B cell (primary cell): ENCODE measurements around the gene L3MBTL1. TPM values are rescaled to one million over a fixed set of nuclear protein-coding genes. Genes with fewer than 3 reads are reported as not detected.

Experiments used
- ATAC-seq: fragments of 200-7000 bp; cut with Tn5 transposase; one replicate; pipeline ENCODE4 v1.10.0; 2021; ENCODE audit warnings: low read depth, mild to moderate bottlenecking, moderate number of reproducible peaks, moderate library complexity
- CTCF ChIA-PET: fragments of 350-600 bp; sonication (Branson Sonifier 250); formaldehyde crosslinking; loops from one replicate; lab custom pipeline; 2021; ENCODE audit warnings: antibody characterized with exemption, inconsistent platforms; lab: Charles Lee
- POLR2A ChIA-PET: fragments of 350-600 bp; sonication (Branson Sonifier 250); formaldehyde crosslinking; loops from one replicate; lab custom pipeline; 2021; ENCODE audit warnings: antibody characterized with exemption; lab: Charles Lee
- DNase-seq: peaks from one replicate; pipeline ENCODE4 v3.0.0; 2013
- H2AFZ ChIP-seq: 2 replicates; pipeline ENCODE4 v1.6.1; 2012; ENCODE audit warnings: mild to moderate bottlenecking, low read depth, low read length; ENCODE audit not compliant: insufficient read depth, poor library complexity, severe bottlenecking
- H3K27ac ChIP-seq, 2 donors: 1 replicate in 1 of 2; 2 replicates in 1 of 2; pipeline ENCODE4 v1.5.1; 2012 to 2013; ENCODE audit warnings: low read length in 2 of 2, mild to moderate bottlenecking in 2 of 2, moderate library complexity in 1 of 2
- H3K27me3 ChIP-seq, 4 experiments: fragments of 200-600 bp in 1 of 4; sonication (generic) in 1 of 4; replicated peaks in 1 of 4; 1 replicate in 2 of 4; 2 replicates in 2 of 4; pipeline versions ENCODE4 v1.6.1 to v1.7.0; 2013 to 2016; ENCODE audit warnings: low read length in 3 of 4, mild to moderate bottlenecking in 2 of 4, mixed read lengths in 1 of 4, moderate library complexity in 1 of 4; ENCODE audit not compliant: insufficient read depth in 4 of 4, control insufficient read depth in 3 of 4; ENCODE audit errors: control extremely low read depth in 1 of 4
- H3K36me3 ChIP-seq, 2 experiments: replicated peaks in 1 of 2; 1 replicate in 1 of 2; 2 replicates in 1 of 2; pipeline versions ENCODE4 v1.6.1 to v1.7.1; 2013; ENCODE audit warnings: low read length in 1 of 2; ENCODE audit not compliant: insufficient read depth in 2 of 2, control insufficient read depth in 1 of 2; ENCODE audit errors: control extremely low read depth in 1 of 2, extremely low read depth in 1 of 2
- H3K4me1 ChIP-seq, 2 donors: fragments of 200-600 bp in 1 of 2; sonication (generic) in 1 of 2; 1 replicate in 1 of 2; 2 replicates in 1 of 2; pipeline versions ENCODE4 v1.5.1 to v1.6.1; 2013 to 2017; ENCODE audit warnings: low read length in 2 of 2; ENCODE audit not compliant: control insufficient read depth in 2 of 2, insufficient read depth in 2 of 2
- H3K4me2 ChIP-seq: replicated peaks from 2 replicates; pipeline ENCODE3; 2012; ENCODE audit warnings: mild to moderate bottlenecking, low read depth, low read length; ENCODE audit not compliant: poor library complexity, severe bottlenecking
- H3K4me3 ChIP-seq, 5 experiments: fragments of 200-600 bp in 1 of 5; sonication (generic) in 1 of 5; 1 replicate in 3 of 5; 2 replicates in 2 of 5; pipeline versions ENCODE4 v1.5.1 to v1.7.0; 2011 to 2016; ENCODE audit warnings: low read length in 4 of 5, mild to moderate bottlenecking in 4 of 5, low read depth in 2 of 5, control low read depth in 1 of 5, moderate library complexity in 1 of 5; ENCODE audit not compliant: insufficient read depth in 1 of 5; ENCODE audit errors: control extremely low read depth in 1 of 5, extremely low read depth in 1 of 5
- H3K79me2 ChIP-seq: fragments of 200-600 bp; sonication (generic); one replicate; pipeline ENCODE4 v1.6.0; 2016; ENCODE audit warnings: low read length; ENCODE audit not compliant: control insufficient read depth, insufficient read depth
- H3K9ac ChIP-seq: fragments of 200-600 bp; sonication (generic); 2 replicates; pipeline ENCODE4 v1.6.1; 2017; ENCODE audit warnings: mild to moderate bottlenecking, low read length, moderate library complexity
- H3K9me3 ChIP-seq, 3 donors: one replicate each; pipeline versions ENCODE4 v1.6.1 to v1.7.1; 2013; ENCODE audit warnings: low read length in 2 of 3; ENCODE audit not compliant: control insufficient read depth in 2 of 3, insufficient read depth in 1 of 3; ENCODE audit errors: control extremely low read depth in 1 of 3
- H4K20me1 ChIP-seq: 2 replicates; pipeline ENCODE4 v1.6.0; 2012; ENCODE audit warnings: mild to moderate bottlenecking, low read length; ENCODE audit not compliant: insufficient read depth, control insufficient read depth, poor library complexity, severe bottlenecking
- H3K27ac Mint-ChIP-seq: one replicate; pipeline ENCODE4 v1.8.0; 2021; ENCODE audit warnings: mixed read lengths
- H3K27me3 Mint-ChIP-seq: one replicate; pipeline ENCODE4 v1.8.0; 2021; ENCODE audit warnings: mixed read lengths
- H3K4me1 Mint-ChIP-seq: one replicate; pipeline ENCODE4 v1.8.0; 2021; ENCODE audit warnings: mixed read lengths
- H3K4me3 Mint-ChIP-seq: one replicate; pipeline ENCODE4 v1.8.0; 2021; ENCODE audit warnings: mixed read lengths
- H3K9me3 Mint-ChIP-seq: one replicate; pipeline ENCODE4 v1.8.0; 2022; ENCODE audit warnings: mixed read lengths; ENCODE audit not compliant: insufficient read depth
- CTCF ChIP-seq: fragments of 200-600 bp; IDR thresholded peaks from one replicate; pipeline ENCODE4 v1.8.0; 2022; ENCODE audit warnings: antibody characterized with exemption, mild to moderate bottlenecking
- EZH2 ChIP-seq: IDR thresholded peaks from 2 replicates; pipeline ENCODE4 v1.6.1; 2012; ENCODE audit warnings: borderline replicate concordance, low read depth, mild to moderate bottlenecking, moderate library complexity, low read length; ENCODE audit not compliant: insufficient read depth, poor library complexity, severe bottlenecking
- WGBS: methylation state at CpG from one replicate; pipeline ENCODE4 v1.1.5; 2013; ENCODE audit warnings: missing lambda C conversion rate; ENCODE audit not compliant: insufficient coverage; 5-methylcytosine and 5-hydroxymethylcytosine counted together
- intact Hi-C: fragments of 100-400 bp; cut with micrococcal nuclease; formaldehyde crosslinking; loops from one replicate; pipeline ENCODE4 v1.10.0; 2022
- polyA plus RNA-seq: library from polyadenylated mRNA; depleted of rRNA; stranded (reverse); fragments of >200 nt; gene quantifications from 2 replicates; pipeline ENCODE4 v1.2.3, GENCODE V29; 2012
- total RNA-seq, 2 donors: library from RNA; stranded (reverse); fragments of 120-200 nt in 1 of 2; gene quantifications; 1 replicate in 1 of 2; 2 replicates in 1 of 2; pipeline versions ENCODE4 v1.2.3 to v1.2.4, GENCODE V29; 2013 to 2022

The L3MBTL1 gene
- total and polyA plus RNA-seq, 2 donors (not counting 1 experiment from before 2014, with no cell fraction given) = 15.6 to 31.4 TPM

- TF ChIP-seq CTCF = no peak
- TF ChIP-seq EZH2 = no peak
- Histone ChIP-seq H3K4me1 (no peaks in the 10 kb centered on the region), H3K9me3 (no peaks in the 10 kb centered on the region), H2AFZ (no peak overlapping the region), H3K9ac (no peak overlapping the region), H3K4me2 (no peak overlapping the region), H3K36me3 (no peaks in the 10 kb centered on the region), H3K79me2 (no peaks in the 10 kb centered on the region), H4K20me1 (no peaks in the 10 kb centered on the region), H3K27me3 (no peaks in the 10 kb centered on the region), H3K4me3 (no peak overlapping the region), H3K27ac (no peak overlapping the region)
- ATAC-seq (no peak), DNase-seq (no peak)
- Mint-ChIP-seq H3K27ac (no peak overlapping the region), H3K4me1 (no peaks in the 10 kb centered on the region), H3K9me3 (no peaks in the 10 kb centered on the region), H3K4me3 (no peak overlapping the region), H3K27me3 (no peaks in the 10 kb centered on the region)
- WGBS = 87% methylated on average over 7 of the region's 8 CpGs
- ChIA-PET POLR2A (no interaction called here), CTCF (interaction anchor here (1.2 to 3.3 kb wide), 3 partner anchors 21 to 133 kb away, joined by 3 to 12 read pairs (median 5); no protein-coding TSS in a partner anchor)
- intact Hi-C loops = no loop called here
Observed at GRCh38 chr20:43559147-43559987, 51.9 kb downstream of the L3MBTL1 start.

GRCh38 chr20:43560974-43561373 is 53.5 kb downstream of the L3MBTL1 start:
- TF ChIP-seq EZH2 = no peak
- no peaks in the 10 kb centered on the region for H3K4me1 ChIP-seq
- POLR2A ChIA-PET = no interaction called here
- Mint-ChIP-seq H3K27me3 (no peaks in the 10 kb centered on the region), H3K9me3 (no peaks in the 10 kb centered on the region), H3K4me1 (no peaks in the 10 kb centered on the region), H3K4me3 (no peak overlapping the region), H3K27ac (no peak overlapping the region)
- H4K20me1 ChIP-seq = no peaks in the 10 kb centered on the region
- H3K4me2 ChIP-seq = no peak overlapping the region
- no peaks in the 10 kb centered on the region for H3K27me3 ChIP-seq
- no peaks in the 10 kb centered on the region for H3K79me2 ChIP-seq
- no peaks in the 10 kb centered on the region for H3K9me3 ChIP-seq
- H3K27ac ChIP-seq = no peak overlapping the region
- WGBS = 100% methylated on average over 1 of the region's 3 CpGs
- H3K4me3 ChIP-seq = no peak overlapping the region
- no peaks in the 10 kb centered on the region for H3K36me3 ChIP-seq
- DNase-seq = no peak
- CTCF ChIA-PET = interaction anchor here (1.9 kb wide), 1 partner anchor 23 kb away, joined by 5 read pairs; no protein-coding TSS in a partner anchor
- no peak overlapping the region for H3K9ac ChIP-seq
- H2AFZ ChIP-seq = no peak overlapping the region
- no peak for ATAC-seq
- intact Hi-C loops = no loop called here
